Fibroblast of skin of scalp (primary cell): ENCODE data around the gene ST7L. TPM values are rescaled to one million over a fixed set of nuclear protein-coding genes. Genes with fewer than 3 reads are reported as not detected.
A peak's percentile ranks its signal among the peaks of the same experiment; 100 is the strongest.
"Not testable (repeated sequence)": the region's sequence is repeated elsewhere in the genome, so short reads cannot be mapped to it uniquely, and the experiment has no call there.

ENCODE experiments used
- DNase-seq: peaks from one replicate; pipeline ENCODE4 v3.0.0-alpha.2; 2013
- polyA plus RNA-seq, 2 experiments: library from polyadenylated mRNA; unstranded; fragments of 120-200 nt; gene quantifications; one replicate each; pipeline ENCODE4 v1.2.1, GENCODE V29; 2013; ENCODE audit not compliant: insufficient read length in 2 of 2

ST7L gene, protein sequence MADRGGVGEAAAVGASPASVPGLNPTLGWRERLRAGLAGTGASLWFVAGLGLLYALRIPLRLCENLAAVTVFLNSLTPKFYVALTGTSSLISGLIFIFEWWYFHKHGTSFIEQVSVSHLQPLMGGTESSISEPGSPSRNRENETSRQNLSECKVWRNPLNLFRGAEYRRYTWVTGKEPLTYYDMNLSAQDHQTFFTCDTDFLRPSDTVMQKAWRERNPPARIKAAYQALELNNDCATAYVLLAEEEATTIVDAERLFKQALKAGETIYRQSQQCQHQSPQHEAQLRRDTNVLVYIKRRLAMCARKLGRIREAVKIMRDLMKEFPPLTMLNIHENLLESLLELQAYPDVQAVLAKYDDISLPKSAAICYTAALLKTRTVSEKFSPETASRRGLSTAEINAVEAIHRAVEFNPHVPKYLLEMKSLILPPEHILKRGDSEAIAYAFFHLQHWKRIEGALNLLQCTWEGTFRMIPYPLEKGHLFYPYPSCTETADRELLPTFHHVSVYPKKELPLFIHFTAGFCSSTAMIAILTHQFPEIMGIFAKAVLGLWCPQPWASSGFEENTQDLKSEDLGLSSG
- polyA plus RNA-seq (2013, experiment 1 of 2; ENCODE audit: insufficient read length), result 15.9 TPM
- 18.1 TPM for polyA plus RNA-seq (2013, experiment 2 of 2; ENCODE audit: insufficient read length)

DNA sequence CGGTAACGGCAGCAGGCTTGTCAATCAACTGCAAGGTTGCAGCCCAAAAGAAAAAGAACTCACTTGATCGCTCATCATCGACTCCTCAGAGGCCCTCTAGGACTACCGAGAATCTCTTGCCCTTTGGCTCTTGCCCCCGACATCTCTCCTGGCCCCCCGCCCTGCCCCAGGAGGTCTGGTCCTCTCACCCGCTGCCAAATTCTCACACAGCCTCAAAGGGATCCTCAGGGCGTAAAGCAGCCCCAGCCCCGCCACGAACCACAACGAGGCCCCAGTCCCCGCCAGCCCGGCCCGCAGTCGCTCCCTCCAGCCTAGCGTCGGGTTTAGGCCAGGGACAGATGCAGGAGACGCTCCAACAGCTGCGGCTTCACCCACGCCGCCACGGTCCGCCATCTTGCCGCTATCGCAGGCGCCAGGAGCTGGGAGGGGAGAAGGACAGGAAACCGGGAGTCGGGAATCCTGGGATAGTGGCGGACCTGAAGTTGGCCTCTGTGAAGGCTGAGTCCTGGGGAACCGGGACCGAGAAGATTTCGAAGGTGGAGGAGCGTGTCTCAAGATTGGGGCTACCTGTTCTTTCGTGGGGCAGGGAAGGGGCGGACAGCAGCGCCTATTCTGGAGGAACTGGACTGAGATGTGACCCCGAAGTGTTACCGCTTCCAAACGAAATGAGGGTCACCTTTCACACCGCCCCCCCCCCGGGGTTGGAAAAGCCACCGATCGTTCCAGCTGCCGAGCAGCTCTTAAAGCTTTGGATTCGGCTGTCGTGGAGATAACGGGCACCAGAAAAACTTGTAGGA is at the start of gene ST7L:
TSS of gene ST7L (minus strand) at position 421 of the 797 bp plus-strand sequence. CDS start at position 393, 28 bp downstream.
- peak; percentile 78 for DNase-seq

DNA sequence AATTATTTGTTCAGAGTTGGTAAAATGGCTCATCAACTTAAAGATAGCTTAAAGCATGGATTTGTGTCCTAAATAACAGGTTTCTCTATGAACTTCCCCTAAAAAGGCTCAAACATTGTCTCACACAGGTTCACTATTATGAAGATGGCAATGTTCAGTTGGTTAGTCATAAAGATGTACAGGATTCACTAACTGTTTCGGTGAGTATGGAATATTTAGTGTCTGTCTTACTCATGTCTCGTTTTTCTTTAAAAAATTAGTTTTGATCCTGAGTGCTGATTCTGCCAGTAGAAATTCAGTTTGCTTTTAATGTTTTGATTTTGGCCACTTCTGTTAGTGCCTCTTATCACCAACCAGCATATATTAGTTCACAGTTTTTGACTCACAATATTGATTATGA is 48.0 kb upstream of the ST7L start:
- no peak for DNase-seq

DNA sequence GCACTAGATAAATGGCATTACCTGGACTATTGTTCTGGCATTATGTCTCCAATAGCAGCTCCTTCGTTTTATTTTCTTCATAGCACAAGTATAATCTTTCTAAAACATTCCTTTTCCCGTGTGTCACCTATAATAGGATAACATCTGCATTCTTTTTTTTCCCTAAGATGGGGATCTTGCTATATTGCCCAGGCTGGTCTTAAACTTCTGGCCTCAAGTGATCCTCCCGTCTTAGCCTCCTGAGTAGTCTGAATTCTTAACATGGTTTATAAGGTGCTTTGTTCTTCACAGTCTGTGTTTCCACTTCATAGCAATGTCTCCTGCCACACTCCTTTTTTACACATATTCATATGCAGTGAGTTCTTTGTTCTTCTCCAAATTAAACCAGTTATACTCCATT is 46.9 kb upstream of the ST7L start:
- DNase-seq, result no peak

DNA sequence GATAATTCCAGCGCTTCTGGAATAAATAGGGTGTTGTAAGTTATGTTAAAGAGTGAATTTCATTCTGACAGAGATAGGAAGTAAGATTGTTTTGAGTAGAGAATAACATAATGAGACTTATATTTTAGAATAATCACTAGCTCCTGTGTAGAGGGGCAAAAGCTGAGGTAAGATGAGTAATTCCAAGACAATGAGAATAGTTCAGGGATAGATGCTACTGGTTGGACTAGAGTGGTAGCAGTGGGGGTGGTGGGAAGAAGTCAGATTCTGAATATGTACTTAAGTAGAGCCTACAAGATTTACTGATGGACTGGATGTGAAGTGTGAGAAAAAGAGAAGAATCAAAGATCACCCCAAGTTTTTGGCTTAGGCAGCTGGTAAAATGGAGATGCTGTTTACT is 32.3 kb upstream of the ST7L start:
- no peak for DNase-seq

DNA sequence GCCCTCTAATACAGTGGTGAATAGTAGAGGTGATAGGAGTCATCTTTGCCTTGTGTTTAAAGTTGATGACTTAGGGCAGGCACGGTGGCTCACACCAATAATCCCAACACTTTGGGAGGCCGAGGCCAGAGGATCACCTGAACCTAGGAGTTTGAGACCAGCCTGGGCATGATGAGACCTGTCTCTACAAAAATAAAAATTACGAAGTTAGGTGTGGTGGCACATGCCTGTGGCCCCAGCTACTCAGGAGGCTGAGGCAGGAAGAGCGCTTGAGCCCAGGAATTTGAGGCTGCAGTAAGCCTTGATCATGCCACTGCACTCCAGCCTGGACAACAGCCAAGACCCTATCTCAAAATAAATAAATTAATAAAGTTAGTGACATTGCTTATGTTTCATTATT is 27.3 kb upstream of the ST7L start:
- no peak for DNase-seq

DNA sequence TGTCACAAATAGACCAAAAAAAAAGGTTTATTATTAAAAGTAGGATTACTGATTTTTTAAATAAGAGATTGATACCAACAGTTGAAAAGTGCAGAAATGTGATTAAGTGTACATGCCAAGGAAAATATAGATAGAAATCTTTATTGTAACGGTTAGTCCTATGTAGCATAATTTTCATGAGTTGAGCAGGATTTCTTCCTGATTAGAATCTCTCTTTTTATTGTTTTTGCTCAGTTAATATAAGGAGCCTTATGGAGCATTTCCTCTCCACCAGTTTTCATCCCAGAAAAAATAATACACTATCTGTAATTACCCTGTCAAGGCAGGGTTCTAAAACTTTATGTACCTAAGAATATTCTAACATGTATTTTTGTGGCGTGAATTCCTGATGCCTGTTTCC is 24.1 kb upstream of the ST7L start:
- no peak for DNase-seq

DNA sequence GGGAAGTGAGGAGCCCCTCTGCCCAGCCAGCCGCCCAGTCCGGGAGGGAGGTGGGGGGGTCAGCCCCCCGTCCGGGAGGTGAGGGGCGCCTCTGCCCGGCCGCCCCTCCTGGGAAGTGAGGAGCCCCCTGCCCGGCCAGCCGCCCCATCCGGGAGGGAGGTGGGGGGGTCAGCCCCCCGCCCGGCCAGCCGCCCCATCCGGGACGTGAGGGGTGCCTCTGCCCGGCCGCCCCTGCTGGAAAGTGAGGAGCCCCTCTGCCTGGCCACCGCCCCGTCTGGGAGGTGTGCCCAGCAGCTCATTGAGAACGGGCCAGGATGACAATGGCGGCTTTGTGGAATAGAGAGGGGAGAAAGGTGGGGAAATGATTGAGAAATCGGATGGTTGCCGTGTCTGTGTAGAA is 21.5 kb upstream of the ST7L start:
- DNase-seq, result not testable (repeated sequence)

DNA sequence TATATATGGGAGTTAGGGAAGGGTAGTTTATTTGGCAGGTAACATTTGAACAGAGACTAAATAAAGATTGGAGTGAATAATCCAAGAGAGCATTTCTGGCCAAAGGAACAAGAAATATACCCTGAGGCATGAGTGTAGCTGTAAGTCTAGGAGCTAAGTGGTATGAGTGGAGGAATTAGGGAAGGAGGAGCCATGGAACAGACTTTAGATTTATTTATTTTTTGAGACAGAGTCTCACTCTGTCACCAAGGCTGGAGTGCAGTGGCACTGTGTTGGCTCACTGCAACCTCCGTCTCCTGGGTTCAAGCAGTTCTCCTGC is 19.1 kb upstream of the ST7L start:
- no peak for DNase-seq

DNA sequence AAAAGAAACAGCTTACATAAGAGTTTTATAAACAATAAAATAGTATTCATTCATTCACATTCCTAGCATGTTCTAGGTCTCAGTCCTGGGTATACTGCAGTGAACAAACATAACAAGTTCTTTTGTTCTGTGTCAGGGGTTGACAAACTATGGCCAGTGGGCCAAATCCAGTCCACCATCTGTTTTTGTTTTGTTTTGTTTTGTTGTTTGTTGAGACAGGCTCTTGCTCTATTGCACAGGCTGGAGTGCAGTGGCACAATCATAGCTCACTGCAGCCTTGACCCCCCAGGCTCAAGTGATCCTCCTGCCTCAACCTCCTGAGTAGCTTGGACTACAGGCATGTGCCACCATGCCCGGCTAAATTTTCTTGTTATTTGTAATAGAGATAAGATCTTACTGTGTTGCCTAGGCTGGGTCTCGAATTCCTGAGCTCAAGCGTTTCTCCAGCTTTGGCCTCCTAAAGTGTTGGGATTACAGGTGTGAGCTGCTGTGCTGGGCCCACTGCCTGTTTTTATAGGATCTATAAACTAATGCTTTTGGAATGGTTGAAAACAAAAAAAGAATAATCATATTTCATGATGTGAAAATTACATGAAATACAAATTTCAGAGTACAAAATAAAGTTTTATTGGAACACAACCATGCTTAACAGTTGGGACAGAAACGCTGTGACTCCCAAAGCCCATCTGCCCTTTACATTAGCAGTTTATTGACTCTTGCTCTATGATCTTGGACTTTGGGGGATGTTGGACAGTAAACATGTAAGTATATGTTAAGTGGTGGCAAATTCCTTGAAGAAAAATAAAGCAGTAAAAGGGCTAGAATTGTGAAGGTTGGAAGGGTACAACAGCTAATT is 18.5 kb upstream of the ST7L start:
- peak; percentile 18 for DNase-seq

DNA sequence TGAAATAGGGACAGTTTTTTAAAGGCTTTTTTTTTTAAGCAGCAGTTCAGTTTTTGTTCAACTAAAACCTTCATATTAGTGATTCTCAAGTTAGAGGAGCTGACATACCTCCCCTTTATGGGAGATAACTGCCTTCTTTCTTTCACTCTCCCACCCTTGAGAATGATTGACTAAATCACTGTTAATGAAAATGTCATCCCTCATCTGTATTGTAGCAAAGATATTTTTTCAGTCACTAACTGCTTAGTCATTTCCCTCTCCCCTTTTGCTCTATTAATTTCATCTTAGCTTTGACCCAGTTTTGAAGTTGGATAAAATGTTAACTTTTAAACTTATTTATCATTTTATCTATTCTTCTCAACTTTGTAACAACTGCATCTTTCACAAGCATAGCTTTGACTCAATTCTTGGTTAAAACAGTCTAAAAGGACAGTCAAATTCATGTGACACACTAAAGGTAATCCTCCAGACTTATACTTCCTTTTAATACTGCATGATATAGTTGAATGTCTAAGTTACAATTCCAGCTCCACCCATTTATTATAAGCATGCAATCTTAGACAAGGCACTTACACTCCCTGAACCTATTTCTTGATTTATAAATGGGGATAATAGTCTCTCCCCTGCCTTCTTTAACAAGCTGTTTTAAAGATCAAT is 17.8 kb upstream of the ST7L start:
- DNase-seq, result no peak

DNA sequence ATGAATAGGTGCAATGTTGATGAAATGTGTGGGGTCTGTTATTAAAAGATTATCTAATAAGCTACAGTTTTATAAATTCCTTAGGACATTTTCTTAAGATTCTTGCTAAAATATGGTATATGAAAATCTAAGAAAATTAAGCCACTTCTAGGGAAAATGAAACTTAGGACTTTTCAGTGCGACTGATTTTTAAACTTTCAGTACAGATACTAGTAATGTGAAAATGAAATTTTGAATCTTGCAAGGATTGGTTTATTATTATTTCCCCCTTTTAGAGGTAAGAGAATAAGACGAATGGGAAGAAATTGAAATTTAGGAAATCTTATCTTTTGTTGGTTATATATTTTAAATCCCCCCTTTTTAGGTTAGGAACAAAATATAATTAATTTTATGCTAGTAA is 17.1 kb upstream of the ST7L start:
- no peak for DNase-seq

DNA sequence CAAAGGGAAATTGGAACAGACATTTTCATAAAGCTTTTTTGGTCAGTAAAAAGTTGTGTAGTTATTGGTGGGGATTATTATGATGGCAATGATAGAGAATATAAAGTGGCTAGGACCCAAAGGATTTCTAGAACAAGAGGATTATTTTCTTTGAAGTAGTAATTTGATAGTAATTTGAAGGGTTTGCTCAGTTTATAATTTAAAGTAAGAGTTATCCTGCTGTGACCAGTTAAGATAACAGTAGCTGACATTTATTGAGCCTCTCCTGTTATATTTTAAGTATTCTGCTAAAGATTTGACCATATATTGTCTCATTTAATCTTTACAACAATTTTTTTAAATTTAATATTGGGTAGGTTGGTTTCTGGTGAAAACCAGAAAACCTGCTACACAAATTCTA is 15.4 kb upstream of the ST7L start:
- DNase-seq, result no peak

DNA sequence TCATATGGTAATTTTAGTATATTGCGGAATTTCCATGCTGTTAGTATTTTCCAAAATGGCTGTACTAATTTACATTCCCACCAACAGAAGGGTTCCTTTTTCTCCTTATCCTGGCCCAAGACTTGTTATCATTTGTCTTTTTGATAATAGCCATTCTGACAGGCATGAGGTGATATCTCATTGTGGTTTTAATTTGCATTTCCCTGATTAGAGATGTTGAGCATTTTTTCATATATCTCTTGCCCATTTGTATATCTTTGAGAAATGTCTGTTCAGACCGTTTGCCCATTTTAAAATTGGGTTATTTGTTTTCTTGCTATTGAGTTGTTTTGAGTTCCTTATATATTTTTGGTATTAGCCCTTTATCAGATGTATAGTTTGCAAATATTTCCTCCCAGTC is 14.7 kb upstream of the ST7L start:
- DNase-seq, result no peak

DNA sequence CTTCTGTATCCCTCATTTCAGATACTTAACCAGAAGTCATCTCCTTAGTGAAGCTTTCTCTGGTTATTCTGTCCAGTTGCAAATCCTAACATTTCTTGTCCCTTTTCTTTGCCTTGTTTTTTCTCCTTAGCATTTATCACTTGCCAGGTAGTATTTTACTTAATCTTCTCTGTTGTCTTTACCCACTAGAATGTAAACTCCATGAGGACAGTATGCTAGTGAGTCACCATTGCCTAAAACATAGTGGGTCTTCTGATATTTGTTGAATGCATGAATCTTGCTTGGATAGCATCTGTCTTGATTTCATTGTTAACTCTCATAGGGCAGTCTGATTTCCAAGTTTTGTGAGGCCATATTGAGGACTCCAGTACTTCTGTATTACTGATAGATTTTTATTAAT is 10.3 kb upstream of the ST7L start:
- no peak for DNase-seq

DNA sequence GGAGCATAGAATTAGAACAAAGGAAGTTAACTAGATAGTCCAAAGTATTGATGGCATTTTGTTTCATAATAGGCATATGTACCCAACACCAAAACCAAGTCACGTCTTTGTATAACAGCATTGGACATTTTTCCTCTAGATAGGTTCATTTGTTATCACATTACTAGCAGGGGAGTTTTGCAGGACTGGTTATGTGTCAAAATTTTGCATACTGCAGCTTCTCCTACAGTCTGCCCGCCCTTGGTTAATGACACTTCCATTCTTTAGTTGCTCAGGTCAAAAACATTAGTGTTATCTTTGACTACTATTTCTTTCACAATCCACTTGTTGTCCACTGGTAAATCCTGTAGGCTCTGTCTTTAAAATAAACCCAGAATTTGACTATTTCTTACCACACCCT is 9.6 kb upstream of the ST7L start:
- DNase-seq, result no peak

DNA sequence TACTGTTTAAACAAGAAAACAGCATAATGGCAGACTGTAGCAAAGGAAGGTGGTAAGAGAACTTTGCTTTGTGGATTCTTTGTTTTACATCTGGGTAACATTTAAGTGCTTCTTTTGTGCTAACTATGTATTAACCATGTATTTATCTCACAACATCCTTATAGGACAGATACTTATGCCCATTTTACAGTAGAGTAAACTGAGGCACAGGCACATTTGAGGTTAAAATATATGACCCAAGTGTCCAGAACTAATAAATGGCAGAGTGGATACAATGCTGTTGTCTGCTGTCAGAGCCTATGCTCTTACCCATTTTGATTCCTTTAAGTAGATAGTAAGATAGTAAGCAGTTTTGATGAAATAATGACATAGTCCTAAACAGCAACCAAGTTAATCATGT is 7.9 kb upstream of the ST7L start:
- DNase-seq, result no peak

DNA sequence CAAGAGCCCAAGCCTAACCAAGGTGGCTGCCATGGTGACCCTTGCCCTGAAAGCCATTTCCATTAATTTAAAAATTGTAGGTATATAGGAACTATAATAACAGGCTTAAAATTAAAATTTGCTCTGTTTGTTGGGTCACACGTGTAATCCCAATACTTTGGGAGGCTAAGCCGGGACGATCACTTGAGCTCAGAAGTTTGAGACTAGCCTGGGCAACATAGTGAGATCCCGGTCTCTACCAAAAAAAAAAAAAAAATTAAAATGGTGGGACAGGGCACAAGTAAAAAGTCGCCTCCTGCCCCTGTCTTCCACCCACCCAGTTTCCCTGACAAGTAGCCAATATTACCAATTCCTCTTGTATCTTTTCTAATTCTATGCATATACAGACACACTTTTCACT is 7.3 kb upstream of the ST7L start:
- DNase-seq, result no peak

DNA sequence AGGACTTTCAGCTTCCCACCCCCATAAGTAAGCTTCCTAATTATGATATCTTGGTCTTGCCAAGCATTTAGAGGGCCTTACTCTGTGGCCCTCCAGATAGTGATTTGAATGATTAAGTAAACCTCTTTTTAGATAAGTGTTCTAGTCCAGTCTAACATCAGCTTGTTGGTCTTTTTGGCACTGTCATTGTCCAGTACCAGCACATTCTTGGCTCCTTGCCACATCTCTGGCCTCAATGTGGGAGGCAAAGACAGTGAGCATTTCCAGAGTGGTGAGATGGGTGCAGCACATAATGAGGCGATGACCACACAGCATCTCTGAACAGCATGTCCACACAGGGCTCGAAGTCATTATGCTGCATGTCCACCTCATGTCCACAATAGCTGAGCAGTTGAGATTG is 6.8 kb upstream of the ST7L start:
- peak; percentile 22 for DNase-seq

DNA sequence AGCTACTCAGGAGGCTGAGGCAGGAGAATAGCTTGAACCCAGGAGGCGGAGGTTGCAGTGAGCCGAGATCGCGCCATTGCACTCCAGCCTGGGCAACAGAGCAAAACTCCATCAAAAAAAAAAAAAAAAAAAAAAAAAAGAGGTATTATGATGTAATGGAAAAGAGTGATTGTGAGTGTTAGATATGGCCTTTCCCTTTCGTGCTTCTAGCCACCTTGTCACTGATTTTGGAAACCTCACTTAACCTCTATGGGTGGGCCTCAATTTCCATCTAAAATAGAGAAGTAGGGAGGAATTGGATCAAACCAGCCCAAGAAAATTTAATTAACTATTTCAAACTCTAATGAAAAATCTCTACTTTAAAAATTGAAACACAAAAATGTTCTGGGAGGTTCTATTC is 5.6 kb upstream of the ST7L start:
- not testable (repeated sequence) for DNase-seq

DNA sequence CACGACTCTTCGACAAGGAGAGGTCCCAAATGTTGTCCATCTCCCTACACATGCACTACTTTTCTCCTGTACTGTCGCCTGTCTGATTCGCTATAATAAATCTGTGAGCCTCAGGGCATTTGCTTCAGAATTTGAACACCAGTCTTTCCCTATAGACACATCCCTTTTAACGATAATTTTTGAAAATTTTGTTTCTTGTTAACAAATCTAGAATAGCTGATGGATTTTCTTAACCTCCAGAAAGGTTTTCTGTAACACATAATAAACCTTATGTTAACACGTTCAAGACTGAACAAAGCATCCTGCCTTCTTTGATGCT is 1.4 kb upstream of the ST7L start:
- no peak for DNase-seq

DNA sequence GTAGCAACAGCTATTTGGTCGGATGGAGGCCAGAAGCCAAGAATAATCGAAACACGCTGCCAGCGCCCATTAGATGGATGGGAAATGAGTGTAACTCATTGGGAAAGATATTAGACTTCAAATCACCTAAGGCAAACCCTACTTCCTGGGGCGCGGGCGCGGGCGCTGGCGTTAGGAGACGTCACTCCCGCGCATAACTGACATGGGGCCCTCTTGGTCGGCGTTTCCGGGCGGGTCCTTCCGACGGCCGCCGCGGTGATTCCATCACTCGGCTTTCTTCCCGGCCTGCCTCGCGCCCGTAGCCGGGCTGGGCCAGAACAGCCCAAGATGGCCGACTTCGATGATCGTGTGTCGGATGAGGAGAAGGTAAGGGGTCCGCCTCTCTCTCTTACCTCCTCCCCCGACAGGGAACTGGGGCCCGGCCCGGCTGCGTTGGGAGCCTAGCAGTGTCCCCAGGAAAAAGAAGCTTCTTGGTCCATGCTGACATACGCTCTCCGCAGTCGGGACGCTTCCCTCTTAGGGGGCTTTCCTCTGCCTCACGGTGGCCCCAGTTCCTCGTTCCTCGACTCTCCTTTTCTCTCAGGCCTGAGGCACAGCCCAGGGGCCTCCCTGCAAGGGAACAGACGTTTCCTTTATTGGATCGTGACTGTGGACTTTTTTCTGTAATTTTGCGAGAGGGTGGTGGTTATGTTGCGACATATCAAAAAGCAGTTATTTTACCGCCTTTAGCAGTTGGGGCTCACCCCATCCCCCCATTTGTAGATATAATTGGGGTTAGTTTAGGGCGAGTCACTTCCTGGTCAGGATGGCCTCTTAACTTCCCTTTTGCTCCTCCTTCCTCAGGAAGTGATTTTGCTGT is 806 bp upstream of the ST7L start, which contains the start of gene CAPZA1:
TSS of gene CAPZA1 (plus strand) at position 315 of the 859 bp plus-strand sequence. CDS start at position 328, 13 bp downstream.
- DNase-seq, result peak; percentile 93
